Breast epithelium (tissue), 4 donors: ENCODE results near the gene BANF1. TPM values are rescaled to one million over a fixed set of nuclear protein-coding genes. Genes with fewer than 3 reads are reported as not detected.
A peak's percentile ranks its signal among the peaks of the same experiment; 100 is the strongest.

ENCODE experiments used
- DNase-seq, 2 donors: peaks; one replicate each; pipeline ENCODE4 v3.0.0-alpha.2; 2019; ENCODE audit warnings: low spot score in 2 of 2
- H3K27ac ChIP-seq, 2 donors: fragments of 200-600 bp; sonication (generic) in 1 of 2; one replicate each; pipeline ENCODE4 v1.5.1; 2016 to 2019; ENCODE audit warnings: mild to moderate bottlenecking in 1 of 2
- H3K27me3 ChIP-seq, 2 donors: fragments of 200-600 bp; sonication (generic) in 1 of 2; one replicate each; pipeline versions ENCODE4 v1.5.1 to v1.6.0; 2017 to 2019; ENCODE audit warnings: control low read depth in 1 of 2, mild to moderate bottlenecking in 1 of 2
- H3K36me3 ChIP-seq: fragments of 200-600 bp; one replicate; pipeline ENCODE4 v1.5.1; 2019
- H3K4me1 ChIP-seq, 2 donors: fragments of 200-600 bp; sonication (generic); one replicate each; pipeline ENCODE4 v1.5.1; 2016 to 2019; ENCODE audit warnings: control low read depth in 1 of 2
- H3K4me3 ChIP-seq, 3 donors: fragments of 200-600 bp; sonication (generic); 1 replicate in 2 of 3; 2 replicates in 1 of 3; pipeline ENCODE4 v1.5.1; 2016 to 2019; ENCODE audit warnings: mild to moderate bottlenecking in 3 of 3, moderate library complexity in 2 of 3
- H3K9me3 ChIP-seq, 2 donors: fragments of 200-600 bp; sonication (generic) in 1 of 2; one replicate each; pipeline ENCODE4 v1.5.1; 2016 to 2019; ENCODE audit warnings: control low read depth in 1 of 2
- POLR2A ChIP-seq: fragments of 450-650 bp; IDR thresholded peaks from one replicate; pipeline ENCODE4 v1.6.1; 2016; ENCODE audit warnings: antibody characterized with exemption, mild to moderate bottlenecking, moderate library complexity
- POLR2AphosphoS5 ChIP-seq, 3 donors: sonication (generic); formaldehyde crosslinking; IDR thresholded peaks; one replicate each; pipeline ENCODE4 v1.6.1; 2017; ENCODE audit warnings: antibody characterized with exemption in 3 of 3
- intact Hi-C: fragments of 100-400 bp; cut with DNase I; formaldehyde crosslinking; loops from one replicate; pipeline ENCODE4 v1.15.1; 2023; ENCODE audit warnings: low total_unique reads
- total RNA-seq, 3 donors: library from RNA; depleted of rRNA; stranded (reverse); fragments of >200 nt; gene quantifications; one replicate each; pipeline ENCODE4 v1.1.0, GENCODE V29; 2016
- TF ChIP-seq, protein P1 (sequence below), 3 donors: fragments of 450-650 bp; IDR thresholded peaks; one replicate each; pipeline ENCODE4 v1.5.1; 2016 to 2017; ENCODE audit warnings: antibody characterized with exemption in 3 of 3, mild to moderate bottlenecking in 3 of 3, moderate library complexity in 3 of 3

The BANF1 gene
- 10 to 100 TPM; 15.7 to 42.0 (median 37.4) TPM for total RNA-seq

GRCh38 chr11:66001942-66002647 is at the start of gene BANF1, which contains the start of gene EIF1AD:
TSS of gene BANF1 (plus strand) at chr11:66002503. CDS start at chr11:66003251, 748 bp downstream.
TSS of gene EIF1AD (minus strand) at chr11:66002157. CDS start at chr11:66000389, 1,768 bp downstream.
- TF ChIP-seq POLR2A = peak; percentile 46
- TF ChIP-seq POLR2AphosphoS5 (IDR thresholded peaks at IDR 0.05) = peak; percentile 93 to 98 (median 97)
- TF ChIP-seq, protein P1, sequence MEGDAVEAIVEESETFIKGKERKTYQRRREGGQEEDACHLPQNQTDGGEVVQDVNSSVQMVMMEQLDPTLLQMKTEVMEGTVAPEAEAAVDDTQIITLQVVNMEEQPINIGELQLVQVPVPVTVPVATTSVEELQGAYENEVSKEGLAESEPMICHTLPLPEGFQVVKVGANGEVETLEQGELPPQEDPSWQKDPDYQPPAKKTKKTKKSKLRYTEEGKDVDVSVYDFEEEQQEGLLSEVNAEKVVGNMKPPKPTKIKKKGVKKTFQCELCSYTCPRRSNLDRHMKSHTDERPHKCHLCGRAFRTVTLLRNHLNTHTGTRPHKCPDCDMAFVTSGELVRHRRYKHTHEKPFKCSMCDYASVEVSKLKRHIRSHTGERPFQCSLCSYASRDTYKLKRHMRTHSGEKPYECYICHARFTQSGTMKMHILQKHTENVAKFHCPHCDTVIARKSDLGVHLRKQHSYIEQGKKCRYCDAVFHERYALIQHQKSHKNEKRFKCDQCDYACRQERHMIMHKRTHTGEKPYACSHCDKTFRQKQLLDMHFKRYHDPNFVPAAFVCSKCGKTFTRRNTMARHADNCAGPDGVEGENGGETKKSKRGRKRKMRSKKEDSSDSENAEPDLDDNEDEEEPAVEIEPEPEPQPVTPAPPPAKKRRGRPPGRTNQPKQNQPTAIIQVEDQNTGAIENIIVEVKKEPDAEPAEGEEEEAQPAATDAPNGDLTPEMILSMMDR (IDR thresholded peaks at IDR 0.05) = no peak
- Histone ChIP-seq H3K9me3 (no peaks in the 10 kb centered on the region), H3K27ac (peak within 1 kb of the TSS; percentile 91 to 92), H3K36me3 (no peaks in the 10 kb centered on the region), H3K27me3 (no peaks in the 10 kb centered on the region), H3K4me3 (peak within 1 kb of the TSS; percentile 80 to 96 (median 95)), H3K4me1 (peaks cover 0 to 9% of the 10 kb centered on the region in 2 donors)
- intact Hi-C loops = no loop called here
- DNase-seq = peak; percentile 88 to 91

DNA sequence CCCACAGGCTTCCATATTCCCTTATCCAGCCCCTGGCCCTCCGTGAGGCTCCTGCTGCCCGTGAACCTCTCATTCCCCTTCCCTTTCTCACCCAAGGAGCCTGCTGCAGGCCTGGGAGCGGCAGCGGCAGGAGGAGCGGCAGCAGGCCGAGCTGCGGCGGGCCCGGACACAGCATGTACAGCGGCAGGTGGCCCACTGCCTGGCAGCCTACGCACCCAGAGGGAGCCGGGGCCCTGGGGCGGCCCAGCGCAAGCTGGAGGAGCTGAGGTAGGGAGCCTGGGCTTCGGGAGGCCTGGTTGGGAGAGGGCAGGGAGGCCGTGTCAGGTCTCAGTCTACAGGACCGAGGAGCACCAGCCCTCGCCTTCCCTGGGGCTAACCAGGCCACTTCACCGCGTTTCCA is 48.8 kb upstream of the BANF1 start:
- Histone ChIP-seq H3K4me1 (no peaks in the 10 kb centered on the region), H3K9me3 (no peaks in the 10 kb centered on the region), H3K36me3 (no peaks in the 10 kb centered on the region), H3K4me3 (no peak overlapping the region), H3K27me3 (peaks cover 4 to 12% of the 10 kb centered on the region in 2 donors), H3K27ac (no peak overlapping the region)
- intact Hi-C loops = no loop called here
- TF ChIP-seq, protein P1 (IDR thresholded peaks at IDR 0.05) = no peak
- no peak for TF ChIP-seq POLR2A
- TF ChIP-seq POLR2AphosphoS5 (IDR thresholded peaks at IDR 0.05) = no peak
- no peak for DNase-seq

- H3K4me3 ChIP-seq = no peak overlapping the region
- peaks cover 4 to 12% of the 10 kb centered on the region in 2 donors for H3K27me3 ChIP-seq
- intact Hi-C loops = no loop called here
Observed at GRCh38 chr11:65954771-65955170, 47.5 kb upstream of the BANF1 start.

GRCh38 chr11:65958291-65958690 is 44.0 kb upstream of the BANF1 start:
- no peak for DNase-seq
- H3K4me1 ChIP-seq = peaks cover 9 to 10% of the 10 kb centered on the region in 2 donors
- no peak overlapping the region for H3K27ac ChIP-seq
- H3K4me3 ChIP-seq = no peak overlapping the region
- peaks cover 4 to 12% of the 10 kb centered on the region in 2 donors for H3K27me3 ChIP-seq
- TF ChIP-seq POLR2A = no peak
- TF ChIP-seq, protein P1 (IDR thresholded peaks at IDR 0.05) = no peak
- TF ChIP-seq POLR2AphosphoS5 (IDR thresholded peaks at IDR 0.05) = no peak
- H3K36me3 ChIP-seq = no peaks in the 10 kb centered on the region
- H3K9me3 ChIP-seq = no peaks in the 10 kb centered on the region
- intact Hi-C loops = no loop called here

More at GRCh38 chr11:65954771-65955170, 47.5 kb upstream of the BANF1 start:
- H3K27ac ChIP-seq = no peak overlapping the region
- H3K36me3 ChIP-seq = no peaks in the 10 kb centered on the region
- H3K9me3 ChIP-seq = no peaks in the 10 kb centered on the region
- no peaks in the 10 kb centered on the region for H3K4me1 ChIP-seq
- DNase-seq = no peak
- TF ChIP-seq, protein P1 (IDR thresholded peaks at IDR 0.05) = no peak
- TF ChIP-seq POLR2A (no peak), POLR2AphosphoS5 (IDR thresholded peaks at IDR 0.05) (no peak)

DNA sequence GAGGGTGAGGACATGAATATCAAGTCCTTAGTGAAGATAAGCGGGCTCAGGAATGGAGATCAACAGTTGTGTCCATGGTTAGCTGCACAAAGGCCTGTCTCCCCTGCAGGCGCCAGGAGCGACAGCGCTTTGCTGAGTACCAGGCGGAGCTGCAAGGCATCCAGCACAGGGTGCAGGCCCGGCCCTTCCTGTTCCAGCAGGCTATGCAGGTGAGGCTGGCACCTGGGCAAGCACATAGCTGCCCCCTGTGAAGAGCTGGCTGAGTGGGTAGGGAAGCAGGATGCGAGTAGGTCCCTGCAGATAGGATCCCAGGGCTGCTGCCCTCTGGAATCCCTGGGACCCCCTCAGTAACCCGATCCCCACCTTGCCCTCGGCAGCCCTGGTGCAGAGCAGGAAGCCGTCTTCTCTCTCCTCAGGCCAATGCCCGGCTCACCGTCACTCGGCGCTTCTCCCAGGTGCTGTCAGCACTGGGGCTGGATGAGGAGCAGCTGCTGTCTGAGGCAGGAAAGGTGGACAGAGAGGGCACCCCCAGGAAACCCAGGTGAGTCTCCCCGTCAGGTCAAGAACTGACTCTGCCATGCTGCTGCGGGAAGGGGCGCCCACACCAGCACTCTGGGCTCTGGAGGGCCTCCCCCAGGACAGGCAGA is 43.4 kb upstream of the BANF1 start:
- no peak for DNase-seq
- Histone ChIP-seq H3K4me3 (no peak overlapping the region), H3K27ac (no peak overlapping the region), H3K36me3 (no peaks in the 10 kb centered on the region), H3K9me3 (no peaks in the 10 kb centered on the region), H3K4me1 (peaks cover 15 to 16% of the 10 kb centered on the region in 2 donors), H3K27me3 (peaks cover 0 to 12% of the 10 kb centered on the region in 2 donors)
- intact Hi-C loops = no loop called here
- TF ChIP-seq POLR2A (no peak), POLR2AphosphoS5 (IDR thresholded peaks at IDR 0.05) (no peak)
- TF ChIP-seq, protein P1 (IDR thresholded peaks at IDR 0.05) = no peak
